Stimulated activated CD4-positive, alpha-beta T cell treated with anti-CD3 and anti-CD28 coated beads, Interleukin-4, amount 100 ng/mL, for 1 hour (primary cell): ENCODE results near the gene MYLK4.

Source experiments
- DNase-seq: peaks from one replicate; pipeline ENCODE4 v3.0.0-alpha.2; 2020

Gene MYLK4

DNA sequence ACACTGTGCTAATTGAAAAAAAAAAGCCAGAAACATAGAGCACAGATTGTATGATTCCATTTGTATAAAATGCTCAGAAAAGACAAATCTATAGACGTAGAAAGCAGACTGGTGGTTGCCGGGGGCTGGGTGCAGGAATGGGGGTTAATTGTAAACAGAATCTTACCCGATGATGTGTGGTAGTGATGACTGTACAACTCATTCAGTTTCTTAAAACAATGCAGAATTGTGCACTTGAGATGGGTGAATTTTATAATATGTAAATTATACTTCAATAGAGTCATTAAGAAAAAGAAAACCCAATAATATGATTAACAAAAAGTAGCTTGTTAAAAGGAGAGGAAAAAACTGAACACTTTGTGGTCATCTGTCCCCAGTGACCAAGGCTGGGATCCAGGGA is 3.7 kb upstream of the MYLK4 start:
- DNase-seq, result no peak

GRCh38 chr6:2753743-2754142 is 3.0 kb upstream of the MYLK4 start:
- no peak for DNase-seq

DNA sequence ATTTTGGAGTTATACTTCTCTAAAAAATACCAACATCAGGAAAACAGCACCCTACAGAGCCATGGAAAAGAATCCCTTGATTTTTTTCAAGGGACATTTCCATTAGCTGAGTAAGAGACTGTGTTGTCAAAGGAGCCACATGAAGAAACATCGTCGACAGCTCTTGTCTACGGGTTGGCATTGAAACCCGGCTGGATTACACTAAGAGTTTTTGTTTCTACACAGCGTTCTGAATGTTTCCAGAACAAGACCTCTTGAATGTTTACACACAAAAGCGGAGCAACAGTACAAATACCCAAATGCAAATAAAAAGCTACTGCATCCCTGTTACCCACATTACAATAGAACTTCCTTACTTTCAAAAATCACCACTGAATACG is 2.4 kb upstream of the MYLK4 start:
- no peak for DNase-seq

DNA sequence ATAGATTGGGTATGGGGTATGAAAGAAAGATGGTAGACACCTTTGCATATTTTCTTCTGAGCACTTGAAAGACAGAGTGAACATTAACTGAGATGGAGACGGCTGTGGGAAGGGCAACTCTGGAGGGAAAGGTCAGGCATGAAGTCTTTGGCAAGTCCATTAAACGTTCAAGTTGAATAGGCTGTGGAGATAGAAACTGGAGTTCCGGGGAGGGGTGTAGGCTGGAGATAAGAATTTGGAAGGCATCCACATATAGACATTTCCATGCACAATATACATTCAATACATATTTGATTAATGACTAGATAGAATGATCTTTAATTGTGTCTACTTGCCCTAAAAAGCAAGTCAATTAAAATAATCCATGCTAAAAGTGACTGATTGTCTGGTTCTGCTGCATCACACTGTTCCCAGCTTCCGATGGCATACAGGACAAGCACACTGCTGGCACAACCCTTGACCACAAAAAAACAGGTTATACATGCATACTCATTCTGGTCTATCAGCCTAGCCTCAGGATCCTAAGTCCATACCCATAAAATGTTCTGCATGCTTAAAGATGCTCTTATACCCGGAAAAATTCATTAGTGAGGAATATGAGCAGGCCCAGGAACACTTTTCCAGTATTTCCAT is 1.9 kb upstream of the MYLK4 start:
- DNase-seq, result no peak

- no peak for DNase-seq
Measured at GRCh38 chr6:2751871-2752270, 1.1 kb upstream of the MYLK4 start.

DNA sequence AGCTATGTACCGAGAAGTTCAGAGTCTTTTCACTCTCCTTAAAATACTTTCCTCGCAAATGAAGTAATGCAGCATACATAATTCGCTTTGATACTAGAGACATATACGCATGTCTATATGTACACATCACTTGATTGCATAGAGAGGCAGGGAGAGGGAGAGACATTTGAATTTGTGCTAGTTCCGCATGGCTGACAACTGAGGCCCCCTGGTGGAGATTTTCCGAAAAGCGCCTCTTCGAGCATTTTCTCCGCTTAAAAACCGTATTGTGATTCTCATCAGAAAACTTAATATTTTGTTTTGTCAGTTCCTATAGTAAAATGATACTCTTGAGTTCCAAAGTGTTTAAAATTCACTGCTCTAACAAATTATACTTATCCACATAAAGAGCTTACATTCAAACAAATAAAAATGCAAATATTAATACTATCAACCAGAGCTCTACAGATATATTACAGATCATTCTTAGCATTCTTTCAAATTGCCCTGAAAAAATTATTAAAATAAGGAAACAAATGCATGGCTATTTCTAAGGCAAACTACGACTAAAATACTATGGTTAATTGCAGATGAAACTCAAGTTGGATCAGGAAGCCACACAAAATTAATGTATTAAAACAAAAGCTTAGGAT is 637 bp downstream of the MYLK4 start:
- DNase-seq, result peak; percentile 70

- DNase-seq, result no peak
Measured at GRCh38 chr6:2748183-2748582, 2.5 kb downstream of the MYLK4 start.

DNA sequence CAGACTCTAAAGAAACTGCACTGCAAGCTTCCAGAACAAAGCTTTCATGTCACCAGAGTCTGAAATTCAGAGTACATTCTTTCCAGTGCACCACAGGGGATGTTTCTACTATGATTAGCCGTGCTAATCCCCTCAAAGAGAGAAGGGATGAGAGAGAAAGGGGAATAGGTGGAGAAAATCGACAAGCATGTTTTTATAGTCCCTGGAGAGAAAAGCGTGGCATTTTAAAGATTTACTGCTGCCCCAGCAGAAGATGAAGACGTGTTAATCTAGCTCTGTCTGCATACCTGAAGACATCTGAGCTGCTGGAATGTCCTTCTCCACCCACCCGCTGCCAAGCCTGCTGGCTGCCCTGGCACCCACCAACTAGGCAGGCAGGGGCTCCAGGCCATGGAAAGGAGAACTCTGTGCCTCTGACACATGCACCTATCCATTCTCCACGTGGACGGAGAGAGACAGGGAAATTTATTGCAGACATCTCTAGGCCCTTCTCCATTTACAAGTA is 4.1 kb downstream of the MYLK4 start:
- no peak for DNase-seq

DNA sequence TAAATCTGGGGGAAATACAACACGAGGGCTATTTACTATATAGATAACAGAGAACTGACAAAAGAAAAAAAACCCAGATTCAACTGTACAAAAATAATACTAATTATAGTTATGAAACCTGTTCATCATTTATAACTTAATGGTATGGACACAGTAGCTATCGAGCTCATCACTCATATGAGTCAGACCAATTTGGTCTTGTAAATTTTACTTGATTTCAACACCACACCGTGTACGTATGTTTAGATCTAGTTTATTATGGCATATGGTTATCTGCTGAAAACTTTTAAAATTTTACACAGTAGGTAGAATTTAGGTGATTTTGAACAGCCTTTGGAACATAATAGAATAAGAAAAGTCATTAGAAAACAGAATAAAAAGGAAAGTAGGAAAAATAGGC is 5.5 kb downstream of the MYLK4 start:
- no peak for DNase-seq

DNA sequence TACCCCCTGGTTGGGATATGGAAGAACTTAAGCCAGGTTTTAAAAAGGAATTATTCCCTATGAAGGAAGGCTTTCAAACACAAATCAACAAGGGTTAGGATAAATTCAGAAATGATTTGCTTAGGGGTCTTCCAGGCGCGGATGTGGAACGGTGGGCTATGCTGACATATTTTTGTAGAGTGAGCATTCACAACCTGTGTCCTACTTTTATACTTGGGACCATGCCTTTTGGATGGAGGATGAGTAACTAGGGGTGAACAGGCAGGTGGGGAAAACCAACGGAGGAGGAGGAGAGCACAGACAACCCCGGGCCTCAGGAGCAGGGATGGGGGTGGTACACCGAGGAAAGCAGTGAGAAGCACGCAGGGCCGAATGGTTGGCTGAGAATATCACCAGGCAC is 5.9 kb downstream of the MYLK4 start:
- DNase-seq, result no peak

- DNase-seq, result no peak
Measured at GRCh38 chr6:2744209-2744771, 6.4 kb downstream of the MYLK4 start.

- no peak for DNase-seq
Measured at GRCh38 chr6:2743280-2744208, 7.2 kb downstream of the MYLK4 start.

- no peak for DNase-seq
Measured at GRCh38 chr6:2741756-2742155, 9.0 kb downstream of the MYLK4 start.

DNA sequence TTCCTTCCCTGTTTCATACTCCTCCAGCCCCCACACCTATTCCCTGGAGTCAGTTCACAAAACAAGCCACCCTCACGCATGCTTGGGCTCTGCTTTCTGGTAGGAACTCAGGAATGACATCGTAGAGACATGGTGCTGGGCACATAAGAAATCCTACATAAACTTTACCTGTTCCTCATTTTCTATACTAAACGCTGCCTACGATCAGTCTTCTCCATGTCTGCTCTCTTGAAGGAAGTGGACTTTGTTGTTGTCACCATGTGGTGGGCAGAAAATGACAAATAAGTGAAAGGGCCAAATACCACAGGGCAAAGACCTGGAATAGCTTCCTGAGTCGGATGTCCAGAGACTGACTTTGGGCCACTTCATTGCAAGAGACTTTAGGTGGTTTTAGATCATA is 10.1 kb downstream of the MYLK4 start:
- no peak for DNase-seq

GRCh38 chr6:2739335-2739734 is 11.4 kb downstream of the MYLK4 start:
- no peak for DNase-seq

- peak; percentile 40 for DNase-seq
Measured at GRCh38 chr6:2738373-2738979, 12.2 kb downstream of the MYLK4 start.

DNA sequence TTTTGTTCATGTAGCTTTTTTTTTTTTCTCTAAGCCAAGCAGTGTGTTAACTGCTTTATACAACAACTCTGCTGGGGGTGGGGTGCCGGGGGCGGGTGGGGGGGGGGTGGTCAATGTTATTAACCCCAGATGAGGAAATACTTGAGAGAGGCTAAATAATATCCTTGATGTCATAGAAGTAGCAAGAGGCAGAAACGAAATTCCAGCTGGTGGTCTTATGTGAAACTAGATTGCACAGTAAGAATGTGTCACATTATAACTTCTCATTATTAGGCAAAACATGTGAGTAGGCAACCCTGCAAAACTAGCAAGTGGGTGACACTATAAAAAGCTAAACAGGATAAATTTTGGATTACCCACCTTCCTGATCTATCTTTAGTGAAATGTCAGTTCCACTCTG is 12.8 kb downstream of the MYLK4 start:
- DNase-seq, result no peak

GRCh38 chr6:2734488-2735166 is 16.1 kb downstream of the MYLK4 start:
- DNase-seq, result no peak

DNA sequence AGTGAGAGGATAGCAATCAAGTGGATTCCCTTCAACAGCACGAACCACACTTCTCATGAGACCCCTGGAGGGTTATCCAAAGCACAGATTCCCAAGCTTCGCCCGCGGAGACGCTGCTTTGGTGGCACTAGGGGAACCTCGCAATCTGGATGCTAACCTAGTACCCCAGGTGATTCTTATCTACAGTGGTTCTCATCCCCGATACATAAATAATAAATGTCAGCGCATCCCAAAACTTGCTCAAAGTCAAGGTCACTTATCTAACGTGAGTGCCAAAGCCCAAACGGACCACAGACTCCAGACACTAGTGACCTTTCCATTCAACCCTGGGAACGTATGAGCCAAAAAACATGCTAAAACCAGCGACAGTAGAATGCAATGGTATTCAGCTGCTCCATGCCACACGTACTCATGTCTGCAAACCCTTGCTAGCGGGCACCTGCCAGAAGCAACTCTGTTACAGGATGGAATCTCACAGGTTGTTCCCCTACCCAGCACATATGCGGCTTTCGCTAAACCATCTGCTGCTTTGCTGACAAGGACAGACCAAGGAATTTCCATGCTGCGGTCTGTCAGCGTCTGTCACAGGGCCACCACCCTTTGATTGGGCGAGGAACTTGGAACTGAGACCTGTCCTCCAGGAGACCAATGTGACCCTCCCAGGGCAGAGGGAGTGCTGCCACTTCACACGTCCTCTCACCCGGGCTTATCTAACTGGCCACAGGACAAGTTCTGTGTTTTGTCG is 16.8 kb downstream of the MYLK4 start:
- no peak for DNase-seq

GRCh38 chr6:2733324-2733723 is 17.4 kb downstream of the MYLK4 start:
- peak; percentile 5 for DNase-seq

GRCh38 chr6:2732503-2733089 is 18.1 kb downstream of the MYLK4 start:
- DNase-seq, result no peak
